Suppressor macrophage treated with lipopolysaccharide for 1 hour (primary cell): ENCODE results near the gene PRAC2.

ENCODE experiments used
- DNase-seq, 3 donors: peaks; one replicate each; pipeline ENCODE4 v3.0.0-alpha.2; 2020 to 2022

The PRAC2 gene

DNA sequence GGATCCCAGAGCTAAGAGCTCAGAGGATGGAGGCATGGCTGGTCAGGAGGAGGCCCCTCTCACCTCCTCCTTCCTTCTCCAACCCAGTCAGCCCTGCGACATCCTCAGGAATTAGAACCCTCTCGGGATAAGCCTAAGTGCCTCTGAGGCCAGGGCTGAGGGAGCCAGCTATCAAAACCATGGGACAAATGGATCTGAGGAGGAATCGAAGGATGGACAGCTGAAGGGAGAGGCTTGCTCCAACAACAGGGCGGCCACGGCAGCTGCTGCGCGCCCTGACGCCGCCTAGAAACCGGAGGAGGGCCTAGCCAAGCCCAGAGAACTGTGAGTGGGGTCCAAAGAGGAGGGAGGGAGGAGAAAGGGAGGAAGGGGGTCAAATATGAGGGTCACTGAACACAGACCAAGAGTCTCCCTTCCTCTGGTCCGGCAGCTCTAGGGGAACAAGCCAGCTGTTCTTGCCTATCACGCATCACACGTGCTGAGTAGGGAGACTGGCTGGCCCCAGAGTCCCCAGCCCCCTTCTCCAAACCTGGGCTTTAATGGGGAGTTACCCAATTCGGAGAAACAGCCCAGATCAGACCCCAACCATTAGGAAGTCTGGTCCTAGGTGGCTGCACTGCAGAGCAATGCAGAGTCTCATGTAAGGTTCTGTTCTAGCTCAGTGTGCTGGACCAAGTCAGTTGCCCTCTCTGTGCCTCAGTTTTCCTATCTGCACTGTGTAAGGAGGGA, 11.5 kb downstream of the PRAC2 start:
- DNase-seq = no peak

DNA sequence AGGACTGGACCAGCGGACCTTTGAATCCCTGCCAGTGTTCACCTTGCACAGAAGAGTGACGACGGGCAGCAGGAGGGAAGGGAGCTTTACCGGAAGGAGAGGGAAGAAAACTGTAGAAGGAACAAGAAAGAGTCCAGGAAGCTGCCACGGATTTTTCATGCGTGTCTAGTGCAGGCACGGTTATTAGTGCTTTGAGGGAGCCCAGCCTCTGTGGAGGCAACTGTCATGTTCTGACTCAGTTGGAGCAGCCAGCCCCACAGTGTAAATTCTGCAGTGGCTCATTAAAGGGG, 12.0 kb downstream of the PRAC2 start:
- DNase-seq = no peak

DNA sequence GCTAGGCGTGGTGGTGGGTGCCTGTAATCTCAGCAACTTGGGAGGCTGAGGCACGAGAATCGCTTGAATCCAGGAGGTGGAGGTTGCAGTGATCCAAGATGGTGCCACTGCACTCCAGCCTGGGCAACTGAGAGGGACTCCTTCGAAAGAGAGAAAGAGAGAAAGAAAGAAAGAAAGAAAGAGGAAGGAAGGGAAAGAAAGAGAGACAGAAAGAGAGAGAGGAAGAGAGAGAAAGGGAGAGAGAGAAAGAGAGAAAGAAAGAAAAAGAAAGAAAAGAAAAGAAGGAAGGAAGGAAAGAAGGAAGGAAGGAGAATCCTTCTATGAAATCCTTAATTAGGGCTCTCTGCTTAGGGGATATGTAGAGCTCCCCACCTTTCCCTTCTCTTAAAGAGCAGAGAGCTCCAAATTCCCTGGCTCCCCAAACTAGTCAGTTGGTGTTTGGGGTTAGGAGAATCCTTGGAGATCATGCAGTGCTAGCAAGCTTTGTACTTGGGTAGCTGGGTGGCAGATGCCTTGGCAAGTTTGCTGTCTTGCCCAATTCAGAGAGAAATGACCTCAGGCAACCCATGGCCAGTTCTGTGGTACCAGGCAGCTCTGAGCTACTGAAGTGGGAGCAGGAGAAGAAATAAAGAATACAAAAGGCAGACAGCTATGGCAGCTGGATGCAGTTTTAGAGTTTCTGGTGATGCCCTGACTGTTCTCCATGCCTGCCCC, 14.5 kb downstream of the PRAC2 start:
- no peak for DNase-seq

- DNase-seq = no peak
These were observed 15.4 kb downstream of the PRAC2 start for GRCh38 chr17:48738424-48738802.

GRCh38 chr17:48738803-48739526, 16.0 kb downstream of the PRAC2 start:
- DNase-seq = peak in 2 of 3 donors; percentile 31

- no peak for DNase-seq
These were observed 17.6 kb downstream of the PRAC2 start for GRCh38 chr17:48740537-48740936.

- DNase-seq = no peak
These were observed 22.6 kb downstream of the PRAC2 start for GRCh38 chr17:48745381-48746275.

DNA sequence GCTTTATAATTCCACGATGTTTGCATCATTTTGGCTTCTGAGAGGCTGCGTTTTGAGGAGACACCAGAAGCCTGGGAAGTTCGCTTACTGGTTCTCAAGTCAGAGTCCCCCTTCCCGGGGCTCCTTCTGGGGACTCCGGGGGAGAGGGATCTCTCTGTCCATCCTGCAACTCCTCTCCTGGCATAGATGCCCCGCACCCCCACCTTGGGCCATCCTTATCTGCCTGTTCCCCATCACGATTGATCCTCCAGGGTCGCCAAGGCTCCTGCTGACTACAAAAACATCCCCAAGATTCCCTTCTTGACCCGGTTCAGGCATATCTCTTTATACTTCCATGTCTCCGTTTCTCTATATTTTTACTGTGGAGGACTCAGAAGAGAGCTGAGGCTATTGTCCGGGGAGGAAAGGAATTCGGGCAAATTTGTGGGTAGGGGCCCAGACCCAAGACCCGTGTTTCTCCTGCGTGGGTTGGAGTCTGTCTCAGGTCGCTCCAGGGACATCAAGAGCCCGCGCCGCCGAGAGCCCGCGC, 24.0 kb downstream of the PRAC2 start:
- DNase-seq = no peak

GRCh38 chr17:48747445-48748363, 24.7 kb downstream of the PRAC2 start:
- no peak for DNase-seq

GRCh38 chr17:48748718-48749566, 26.0 kb downstream of the PRAC2 start:
- no peak for DNase-seq

GRCh38 chr17:48749621-48750553, 26.9 kb downstream of the PRAC2 start:
- DNase-seq = no peak

- no peak for DNase-seq
These were observed 28.2 kb downstream of the PRAC2 start for GRCh38 chr17:48751172-48751571.

DNA sequence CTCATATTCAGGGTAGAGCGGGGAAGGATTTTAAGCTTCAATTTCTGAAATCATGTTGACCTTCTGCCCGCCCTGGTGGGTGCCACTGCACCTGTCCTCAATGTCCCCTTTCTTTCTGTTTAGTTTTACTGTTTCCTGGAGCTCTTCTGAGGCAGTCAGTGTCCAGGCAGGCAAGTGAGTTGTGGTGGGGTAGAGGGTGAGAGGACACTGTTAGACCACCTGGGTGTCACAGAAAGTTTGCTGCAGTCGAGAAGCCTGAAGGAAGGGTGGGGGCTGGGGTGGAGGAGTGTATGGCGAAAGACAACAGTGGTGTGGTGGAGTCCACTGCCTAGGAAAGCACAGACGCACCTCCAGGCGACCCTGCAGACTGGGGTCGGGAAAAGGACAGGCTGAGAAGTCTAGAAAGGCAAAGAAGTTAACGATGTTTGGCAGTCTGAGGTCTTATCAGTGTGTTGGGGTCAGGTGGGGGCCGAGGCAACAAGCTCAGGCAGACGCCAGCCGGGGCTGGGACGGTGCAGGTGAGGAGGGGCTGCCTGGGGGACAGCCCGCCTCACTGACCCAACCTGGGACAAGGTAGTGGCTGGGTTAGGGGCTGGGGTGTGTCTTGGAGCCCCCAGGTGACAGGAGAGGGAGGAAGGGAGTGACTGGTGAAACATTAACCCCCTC, 28.9 kb downstream of the PRAC2 start:
- no peak for DNase-seq

GRCh38 chr17:48752399-48753288, 29.7 kb downstream of the PRAC2 start:
- no peak for DNase-seq

GRCh38 chr17:48753794-48754499, 31.0 kb downstream of the PRAC2 start:
- peak; percentile 71 to 82 (median 75) for DNase-seq

GRCh38 chr17:48754500-48755261, 31.7 kb downstream of the PRAC2 start:
- DNase-seq = no peak
